ENCODE measurements around the gene KNSTRN.
A peak's percentile ranks its signal among the peaks of the same experiment; 100 is the strongest.

The KNSTRN gene

DNA sequence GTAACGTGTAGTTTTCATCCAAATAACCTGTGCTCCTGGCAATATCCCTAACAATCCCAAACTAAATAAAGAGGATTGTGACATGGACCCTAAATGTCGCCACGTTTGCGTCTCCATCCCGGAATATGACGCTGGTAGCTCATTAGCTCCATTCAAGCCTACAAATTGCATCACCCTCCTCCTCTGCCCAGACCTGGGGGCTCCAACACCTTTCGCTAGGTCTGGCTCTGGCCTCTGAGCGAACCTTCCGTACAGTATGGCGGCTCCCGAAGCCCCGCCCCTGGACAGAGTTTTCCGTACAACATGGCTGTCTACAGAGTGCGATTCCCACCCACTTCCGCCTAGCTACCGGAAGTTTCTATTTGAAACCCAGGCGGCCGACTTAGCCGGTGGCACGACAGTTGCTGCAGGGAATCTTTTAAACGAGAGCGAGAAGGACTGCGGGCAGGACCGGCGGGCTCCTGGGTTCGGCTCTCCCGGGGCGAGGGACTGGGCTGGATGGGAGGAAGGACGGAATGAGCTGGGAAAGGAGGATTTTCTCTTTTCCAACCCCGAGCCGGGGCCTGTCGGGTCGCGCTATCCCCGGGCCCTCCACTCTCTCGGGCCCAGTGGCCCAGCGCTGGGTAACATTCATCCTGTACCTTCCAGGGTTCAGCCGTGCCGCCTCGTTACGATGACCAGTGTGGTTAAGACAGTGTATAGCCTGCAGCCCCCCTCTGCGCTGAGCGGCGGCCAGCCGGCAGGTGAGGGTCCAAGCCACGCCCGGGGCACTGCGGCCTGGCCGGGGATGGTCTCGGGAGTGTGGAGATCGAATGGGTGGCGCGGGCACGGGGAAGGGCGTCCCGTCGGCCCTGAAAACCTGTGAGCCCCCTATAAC lies at the start of gene KNSTRN:
TSS of gene KNSTRN (plus strand) at position 142 of the 877 bp plus-strand sequence. CDS start at position 257, 115 bp downstream.
- DNase-seq, result peak; percentile 87

DNA sequence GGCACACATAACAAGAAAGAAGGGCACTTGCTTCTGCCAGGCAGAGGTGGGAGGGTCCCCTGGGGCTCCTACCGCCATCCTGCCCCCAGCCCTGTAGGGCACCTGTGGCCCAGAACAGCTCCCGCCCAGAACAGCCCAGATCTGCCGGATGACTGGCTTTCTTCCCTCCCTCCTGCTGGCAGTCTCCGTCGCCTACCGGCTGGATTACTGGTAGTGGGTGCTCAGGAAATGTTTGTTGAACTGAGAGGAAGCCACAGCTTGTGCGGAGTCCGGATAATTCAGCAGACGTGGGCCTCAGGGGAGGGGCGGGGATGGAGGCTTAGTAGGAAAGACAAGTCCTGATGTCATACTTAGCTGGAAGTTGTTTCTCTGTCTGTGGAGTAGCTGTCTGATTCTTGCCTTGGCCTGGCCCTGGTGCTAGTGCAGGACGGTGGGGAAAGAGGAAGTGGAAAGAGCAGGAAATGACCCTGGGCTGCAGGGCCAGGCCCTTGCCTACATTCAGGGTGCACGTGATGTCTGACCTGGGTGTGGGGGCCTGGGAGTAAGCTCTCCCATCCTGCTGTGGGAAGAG lies 48.5 kb upstream of the KNSTRN start:
- DNase-seq, result no peak

DNA sequence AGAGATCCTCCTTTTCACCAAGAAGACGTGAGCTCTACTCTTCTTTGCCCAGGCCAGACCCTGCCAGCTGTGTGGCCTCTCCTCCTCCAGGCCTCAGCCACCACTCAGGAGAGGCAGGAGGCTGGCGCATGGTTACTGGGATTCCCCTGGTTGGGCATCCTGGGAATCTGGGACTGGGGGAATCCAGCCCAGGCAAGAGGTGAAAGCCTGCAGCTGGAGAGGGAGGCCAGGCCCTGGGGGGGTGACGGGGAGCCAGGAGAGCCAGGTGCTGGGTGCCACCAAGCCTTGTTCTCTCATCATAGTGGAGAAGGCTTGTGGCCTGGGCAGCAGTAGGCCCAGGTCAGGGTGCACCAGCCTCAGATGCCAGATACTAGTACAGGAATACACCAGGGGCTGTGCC lies 48.0 kb upstream of the KNSTRN start:
- no peak for DNase-seq

DNA sequence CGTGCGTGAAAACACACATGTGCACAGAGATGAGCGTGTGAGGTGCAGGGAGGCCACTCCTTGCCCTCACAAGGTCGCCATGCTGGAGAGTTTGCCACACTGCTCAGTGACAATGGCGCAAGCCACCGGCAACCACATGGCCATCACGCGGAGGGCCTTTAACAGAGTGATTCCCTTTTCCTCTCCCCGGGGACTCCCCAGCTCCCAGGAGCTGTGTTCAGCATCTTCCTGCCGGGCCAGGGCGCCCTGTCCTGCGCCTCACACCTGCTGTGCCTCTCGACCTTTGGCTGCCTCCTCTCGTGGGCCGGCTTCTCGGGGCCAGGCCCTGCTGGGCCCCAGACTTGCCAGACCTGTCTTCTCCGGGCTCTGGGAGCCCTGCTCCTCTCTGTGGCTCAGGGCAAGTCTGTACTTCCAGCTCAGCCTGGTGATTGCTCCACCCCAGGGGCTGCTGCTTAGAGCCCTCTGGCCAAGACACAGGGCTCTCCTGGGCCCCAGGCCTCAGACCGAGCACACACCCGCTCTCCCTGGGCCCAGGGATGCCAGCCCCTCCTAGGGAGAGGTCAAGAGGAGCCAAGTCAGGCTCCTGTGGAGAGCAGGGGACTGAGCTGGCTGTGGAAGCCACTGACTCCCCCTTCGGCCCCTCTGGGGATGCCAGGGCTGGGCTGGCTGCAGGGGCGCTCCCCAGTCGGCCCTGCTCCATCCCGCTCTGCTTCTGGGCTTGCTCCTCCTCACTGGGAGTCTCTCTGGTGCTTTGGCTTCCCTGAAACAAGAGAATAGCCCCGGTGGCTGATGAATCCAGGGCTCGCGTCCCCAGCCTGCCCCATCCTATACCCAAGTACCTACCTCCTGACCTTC lies 47.4 kb upstream of the KNSTRN start:
- no peak for DNase-seq

DNA sequence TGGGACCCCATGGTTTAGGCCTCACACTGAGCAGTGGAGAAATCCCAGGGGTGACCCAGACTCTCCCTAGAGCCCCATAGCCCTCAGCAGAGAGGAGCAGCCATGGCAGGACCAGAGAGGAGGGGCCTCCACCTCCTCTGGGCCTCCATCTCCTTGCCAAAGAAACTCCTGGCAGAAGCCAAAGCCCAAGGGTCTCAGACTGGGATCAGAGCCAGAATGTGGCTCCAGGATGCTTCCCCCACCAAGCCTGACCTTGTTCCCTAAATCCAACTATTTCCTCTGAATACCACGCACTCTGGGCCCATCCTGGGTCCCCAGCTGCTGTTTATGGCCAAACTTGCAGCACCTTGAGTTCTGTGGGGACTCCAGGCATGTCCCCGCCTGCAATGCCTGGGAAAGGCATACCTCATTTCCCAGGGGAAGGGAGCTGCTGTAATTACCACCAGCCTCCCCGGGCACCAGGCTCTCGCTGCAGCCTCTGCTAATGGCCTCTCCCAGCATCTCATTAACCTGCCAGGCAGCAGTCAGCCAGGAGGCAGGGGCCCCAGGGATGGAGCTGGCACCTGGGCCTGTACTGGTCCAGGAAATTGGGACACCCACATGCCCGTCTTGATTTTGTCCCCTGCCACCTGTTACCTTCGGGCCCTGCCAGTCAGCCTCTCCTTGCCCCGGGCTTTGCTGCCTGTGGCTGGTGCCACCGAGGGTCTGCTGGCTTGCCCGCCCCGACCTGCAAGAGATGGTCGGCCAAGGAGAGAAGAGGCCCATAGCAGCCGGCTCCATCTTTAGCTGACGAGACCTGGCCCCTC lies 46.4 kb upstream of the KNSTRN start:
- DNase-seq, result no peak

DNA sequence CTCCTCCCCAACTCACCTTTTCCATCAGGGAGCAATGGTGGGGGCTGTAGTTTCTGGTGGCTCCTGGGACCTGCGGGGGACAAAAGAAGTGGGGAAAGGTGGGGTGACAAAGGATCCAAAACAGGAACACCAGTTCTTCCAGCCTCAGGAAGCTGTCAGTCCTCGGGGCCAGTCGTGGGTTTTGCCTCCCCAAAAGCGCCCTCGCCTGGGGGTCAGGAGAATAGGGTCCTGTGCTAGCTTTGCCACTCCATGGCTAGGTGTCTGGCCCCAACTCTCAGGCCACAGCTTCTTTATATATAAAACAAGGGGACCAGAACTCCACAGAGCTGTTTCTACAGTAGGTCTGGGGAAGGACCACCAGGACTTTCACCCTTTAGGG lies 45.8 kb upstream of the KNSTRN start:
- no peak for DNase-seq

DNA sequence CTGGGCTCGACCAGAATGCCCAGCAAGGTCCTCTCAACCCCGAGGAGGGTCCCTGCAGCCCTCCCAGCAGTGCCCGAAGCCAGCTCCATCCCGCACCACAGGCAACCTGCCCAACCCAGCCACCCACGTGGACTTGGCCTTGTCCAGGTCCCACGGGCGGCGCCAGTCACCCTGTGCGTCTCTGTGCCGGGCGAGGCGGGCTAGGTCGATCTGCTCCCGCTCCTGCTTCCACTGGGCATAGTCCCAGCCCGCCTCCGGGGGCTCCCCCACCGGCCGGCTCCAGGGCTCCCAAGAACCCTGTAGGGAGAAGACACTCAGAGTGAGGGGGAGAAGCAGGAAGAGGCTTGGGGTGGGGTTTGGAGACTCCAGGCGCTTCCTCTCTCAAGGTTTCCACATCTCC lies 44.9 kb upstream of the KNSTRN start:
- no peak for DNase-seq

- peak; percentile 77 for DNase-seq
These were observed 44.4 kb upstream of the KNSTRN start for GRCh38 chr15:40338041-40338657.

DNA sequence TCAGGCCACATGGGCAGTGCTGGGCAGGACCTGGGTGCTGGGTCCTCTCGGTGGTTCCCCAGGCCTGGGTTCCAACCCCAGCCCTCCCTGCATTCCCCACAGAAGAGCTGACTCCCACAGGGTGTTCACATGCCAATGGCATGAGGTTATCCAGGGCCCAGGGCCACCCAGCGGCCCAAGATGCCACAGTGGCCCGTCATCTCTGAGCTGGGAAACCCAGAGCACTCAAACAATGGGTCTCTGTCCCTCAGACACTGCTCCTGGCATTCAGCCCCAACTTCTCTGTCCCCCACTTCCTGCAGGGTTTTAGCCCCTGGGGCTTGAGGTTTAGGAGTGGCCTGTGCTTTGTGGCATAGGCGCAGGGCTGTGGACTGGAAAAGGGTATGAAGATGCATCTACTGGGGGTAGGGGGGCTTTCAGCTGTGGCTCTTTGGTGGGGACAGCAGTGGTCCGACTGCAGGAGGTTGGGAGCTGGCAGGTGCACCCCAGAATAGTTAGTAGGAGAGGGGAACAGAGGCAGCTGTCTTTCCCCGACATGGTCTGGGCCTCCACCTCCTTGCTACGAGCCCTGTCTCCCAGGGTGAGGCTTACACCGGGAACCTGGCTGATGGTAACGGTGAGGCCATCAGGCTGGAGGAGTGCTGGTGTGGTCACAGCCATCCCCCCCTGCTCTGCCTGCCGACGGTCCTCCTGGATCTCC lies 43.5 kb upstream of the KNSTRN start:
- DNase-seq, result no peak

GRCh38 chr15:40339621-40339945 lies 42.9 kb upstream of the KNSTRN start:
- DNase-seq, result no peak

DNA sequence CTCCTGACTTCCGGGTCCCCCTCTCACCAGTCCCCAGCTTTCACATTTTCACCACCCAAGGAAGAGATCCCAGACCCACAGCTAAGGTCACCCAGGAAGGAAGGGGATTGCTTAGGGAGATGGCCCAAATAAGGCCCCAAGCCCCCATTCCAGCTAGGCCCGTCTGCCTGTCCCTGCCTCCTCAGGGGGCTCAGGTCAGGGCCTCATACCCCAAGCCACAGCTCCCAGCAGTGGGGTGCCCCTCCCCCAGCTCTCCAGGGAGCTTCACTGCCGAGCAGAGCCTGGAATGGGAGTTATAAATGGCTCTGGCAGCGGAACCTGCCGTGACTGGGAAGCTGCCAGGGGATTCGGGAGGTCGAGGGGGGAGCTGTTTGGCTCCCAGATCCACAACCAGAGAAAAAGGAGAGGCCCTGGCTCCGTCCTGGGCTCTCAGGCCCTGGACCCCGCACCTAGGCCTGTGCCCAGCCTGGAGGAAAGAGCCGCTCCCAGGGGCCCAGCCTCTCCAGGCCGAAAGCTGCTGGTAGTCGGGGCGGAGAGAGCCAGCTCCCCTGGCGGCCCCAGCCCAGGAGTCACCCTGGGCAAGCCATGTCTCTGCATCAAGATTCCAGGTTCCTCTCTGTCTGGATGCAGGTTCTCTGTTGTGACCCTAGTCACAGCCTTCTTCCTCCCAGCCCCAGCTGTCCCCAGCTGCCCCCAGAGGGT lies 42.3 kb upstream of the KNSTRN start:
- DNase-seq, result no peak

- no peak for DNase-seq
These were observed 41.7 kb upstream of the KNSTRN start, which contains the start of gene CCDC9B for GRCh38 chr15:40340740-40341400. CCDC9B (minus strand) TSS chr15:40340939; CDS start chr15:40340819, 120 bp downstream.

DNA sequence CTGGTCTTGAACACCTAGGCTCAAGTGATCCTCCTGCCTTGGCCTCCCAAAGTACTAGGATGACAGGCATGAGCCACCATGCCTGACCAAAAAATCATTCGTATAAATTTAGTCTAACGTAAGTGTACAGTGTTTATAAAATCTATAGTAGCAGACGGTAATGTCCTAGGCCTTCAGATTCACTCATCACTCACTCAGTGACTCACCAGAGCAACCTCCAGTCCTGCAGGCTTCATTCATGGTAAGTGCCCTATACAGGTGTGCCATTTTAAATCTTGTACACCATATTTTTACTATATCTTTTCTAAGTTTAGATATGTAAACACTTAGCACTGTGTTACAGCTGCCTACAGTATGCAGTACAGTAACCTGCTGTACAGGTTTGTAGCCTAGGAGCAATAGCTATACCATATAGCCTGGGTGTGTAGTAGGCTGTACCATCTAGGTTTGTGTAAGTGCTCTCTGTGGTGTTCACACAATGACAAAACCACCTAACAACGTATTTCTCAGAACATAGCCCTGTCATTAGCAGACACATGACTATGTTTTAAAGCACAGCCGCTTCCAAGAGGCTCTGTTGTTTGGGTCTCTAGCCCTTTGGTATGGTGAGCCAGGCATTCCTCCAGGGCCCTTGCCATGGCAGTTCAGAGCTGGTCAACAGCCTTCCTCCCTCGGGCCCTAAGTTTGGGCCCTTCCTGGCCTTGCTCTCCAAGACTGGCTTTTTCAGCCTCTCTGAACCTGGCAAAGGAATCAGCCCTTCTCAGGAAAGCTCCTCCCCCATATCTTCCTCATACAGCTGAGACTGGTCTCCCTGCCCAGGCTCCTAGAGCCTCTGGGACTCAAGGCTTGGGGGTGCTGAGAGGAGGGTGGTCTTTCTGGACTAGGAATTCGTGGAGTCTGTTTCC lies 39.9 kb upstream of the KNSTRN start:
- no peak for DNase-seq

GRCh38 chr15:40343512-40343911 lies 39.0 kb upstream of the KNSTRN start:
- DNase-seq, result no peak

- DNase-seq, result no peak
These were observed 38.3 kb upstream of the KNSTRN start for GRCh38 chr15:40344217-40344616.

- DNase-seq, result peak; percentile 71
These were observed 37.8 kb upstream of the KNSTRN start for GRCh38 chr15:40344631-40345120.

- no peak for DNase-seq
These were observed 37.2 kb upstream of the KNSTRN start for GRCh38 chr15:40345225-40345866.

- DNase-seq, result no peak
These were observed 36.5 kb upstream of the KNSTRN start for GRCh38 chr15:40345867-40346578.

All from activated CD4-positive, CD25-positive, alpha-beta regulatory T cell treated with anti-CD3 and anti-CD28 coated beads, Interleukin-2, amount 50 U/mL, for 72 hours (primary cell).